ENCODE measurements around the gene MRPS7.

The MRPS7 gene

DNA sequence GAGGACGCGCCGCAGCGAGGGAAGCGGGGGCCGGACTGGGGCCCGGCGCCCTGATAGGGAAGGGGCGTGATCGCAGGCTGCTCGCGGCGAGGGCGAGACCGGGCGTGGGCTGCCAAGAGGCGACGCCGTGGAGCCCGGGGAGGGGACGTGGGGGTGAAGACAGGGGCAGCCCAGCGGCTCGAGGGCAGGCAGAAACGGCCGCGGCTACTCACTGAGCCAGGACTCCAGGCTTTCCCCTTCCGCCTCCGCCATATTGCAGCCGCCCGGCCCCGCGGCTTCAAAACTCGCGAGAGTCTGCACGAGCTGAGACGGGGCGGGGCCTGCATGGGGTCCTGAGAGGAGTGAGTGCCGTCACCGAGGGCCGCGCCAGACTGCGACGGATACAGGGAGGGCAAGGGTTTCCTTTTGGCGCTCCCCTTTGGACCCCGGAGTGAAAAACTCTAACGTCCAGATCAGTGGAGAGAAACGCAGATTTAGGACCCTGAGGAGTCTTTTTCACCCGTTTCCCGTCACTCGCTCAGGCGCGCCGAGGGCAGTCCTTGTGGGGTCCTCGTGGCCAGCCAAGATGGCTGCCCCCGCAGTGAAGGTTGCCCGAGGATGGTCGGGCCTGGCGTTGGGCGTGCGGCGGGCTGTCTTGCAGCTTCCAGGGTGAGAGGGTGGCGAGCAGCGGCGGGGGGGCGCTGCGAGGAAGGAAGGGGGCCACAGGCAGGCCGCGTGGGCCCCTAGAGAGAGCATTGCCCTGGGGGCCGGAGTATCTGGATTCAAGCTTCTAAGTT lies at the start of gene MRPS7, which contains the start of gene GGA3:
MRPS7 (plus strand) TSS at position 544 of the 776 bp plus-strand sequence; CDS start at position 566, 22 bp downstream.
GGA3 (minus strand) TSS at position 271 of the 776 bp plus-strand sequence; CDS start at position 252, 19 bp downstream.
- Mint-ChIP-seq H3K4me1 (ENCODE audit: low read depth) (peaks cover 75% of the 10 kb centered on the region), H3K9me3 (no peaks in the 10 kb centered on the region), H3K36me3 (ENCODE audit: low read depth) (peaks cover 79% of the 10 kb centered on the region), H3K27ac (peak within 1 kb of the TSS; percentile 98), H3K27me3 (no peaks in the 10 kb centered on the region), H3K4me3 (peak within 1 kb of the TSS; percentile 86)
- intact Hi-C loops (cut with micrococcal nuclease), result no loop called here

DNA sequence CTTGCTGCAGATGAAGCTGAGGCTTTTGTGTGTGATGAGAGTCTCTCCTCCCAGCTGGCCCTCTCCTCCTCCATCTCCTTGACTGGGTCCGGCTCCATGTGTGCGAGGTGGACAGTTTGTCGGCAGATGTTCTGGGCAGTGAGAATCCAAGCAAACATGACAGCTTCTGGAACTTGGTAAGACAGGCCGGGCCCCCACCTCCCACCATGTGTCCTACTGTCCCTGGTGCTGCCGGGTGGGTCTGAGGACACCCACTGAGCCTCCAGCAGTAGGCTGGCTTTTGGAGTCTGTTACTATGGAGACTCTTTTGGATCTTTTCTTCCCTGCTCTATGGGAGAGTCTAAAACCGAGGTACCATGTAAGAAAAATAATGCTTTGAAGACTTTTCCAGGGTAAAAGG lies 43.5 kb upstream of the MRPS7 start:
- Mint-ChIP-seq H3K36me3 (ENCODE audit: low read depth) (peaks cover 100% of the 10 kb centered on the region), H3K27me3 (no peaks in the 10 kb centered on the region), H3K4me3 (no peak overlapping the region), H3K27ac (no peak overlapping the region), H3K4me1 (ENCODE audit: low read depth) (peaks cover 5% of the 10 kb centered on the region), H3K9me3 (no peaks in the 10 kb centered on the region)
- intact Hi-C loops (cut with micrococcal nuclease), result no loop called here

DNA sequence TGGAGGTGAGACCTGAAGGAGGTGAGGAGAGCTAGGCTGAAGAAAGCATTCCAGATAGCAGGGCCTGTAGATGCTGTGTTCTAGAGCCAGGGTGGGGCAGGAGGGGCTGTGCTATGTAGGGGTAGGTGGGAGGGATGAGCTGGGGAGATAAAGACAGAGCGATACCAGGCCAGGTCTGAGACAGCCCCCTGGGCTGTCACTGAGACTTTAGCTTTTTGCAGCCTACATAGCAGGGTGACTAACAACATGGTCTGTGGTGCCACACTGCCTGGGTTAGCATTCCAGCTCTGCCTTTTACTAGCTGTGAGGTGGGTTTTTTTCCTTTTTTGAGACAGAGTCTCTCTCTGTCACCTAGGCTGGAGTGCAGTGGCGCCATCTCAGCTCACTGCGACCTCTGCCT lies 41.9 kb upstream of the MRPS7 start:
- Mint-ChIP-seq H3K9me3 (no peaks in the 10 kb centered on the region), H3K27me3 (no peaks in the 10 kb centered on the region), H3K4me1 (ENCODE audit: low read depth) (peaks cover 13% of the 10 kb centered on the region), H3K27ac (no peak overlapping the region), H3K4me3 (no peak overlapping the region), H3K36me3 (ENCODE audit: low read depth) (peaks cover 100% of the 10 kb centered on the region)
- intact Hi-C loops (cut with micrococcal nuclease), result no loop called here

DNA sequence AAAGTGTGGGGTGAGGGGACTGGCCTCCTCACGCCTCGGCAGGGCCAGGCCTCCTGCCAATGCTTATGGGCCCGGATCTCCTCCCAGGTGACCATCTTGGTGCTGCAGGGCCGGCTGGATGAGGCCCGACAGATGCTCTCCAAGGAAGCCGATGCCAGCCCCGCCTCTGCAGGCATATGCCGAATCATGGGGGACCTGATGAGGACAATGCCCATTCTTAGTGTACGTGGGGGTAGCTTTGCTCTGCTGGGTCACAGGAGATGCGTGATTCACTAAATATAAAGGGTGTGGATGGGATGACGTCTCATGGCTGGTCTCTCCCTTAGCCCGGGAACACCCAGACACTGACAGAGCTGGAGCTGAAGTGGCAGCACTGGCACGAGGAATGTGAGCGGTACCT lies 36.7 kb upstream of the MRPS7 start:
- Mint-ChIP-seq H3K27me3 (no peaks in the 10 kb centered on the region), H3K4me1 (ENCODE audit: low read depth) (peaks cover 55% of the 10 kb centered on the region), H3K27ac (peak overlapping the region; percentile 62), H3K36me3 (ENCODE audit: low read depth) (peaks cover 85% of the 10 kb centered on the region), H3K9me3 (no peaks in the 10 kb centered on the region), H3K4me3 (no peak overlapping the region)
- intact Hi-C loops (cut with micrococcal nuclease), result no loop called here

DNA sequence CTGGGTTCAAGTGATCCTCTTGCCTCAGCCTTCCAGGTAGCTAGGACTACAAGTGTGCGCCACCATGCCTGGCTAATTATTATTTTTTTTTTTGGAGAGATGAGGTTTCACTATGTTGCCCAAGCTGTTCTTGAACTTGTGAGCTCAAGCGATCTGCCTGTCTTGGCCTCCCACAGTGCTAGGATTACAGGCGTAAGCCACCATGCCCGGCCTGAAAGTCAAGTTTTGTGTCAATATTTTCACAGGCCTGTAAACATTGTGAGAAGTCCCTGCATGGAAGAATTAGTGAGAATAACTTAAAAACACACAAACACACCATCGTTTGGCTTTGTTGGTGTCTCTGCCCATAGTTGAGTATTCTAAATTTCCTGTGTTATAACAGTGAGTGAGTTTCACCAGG lies 34.0 kb upstream of the MRPS7 start:
- Mint-ChIP-seq H3K27me3 (no peaks in the 10 kb centered on the region), H3K4me1 (ENCODE audit: low read depth) (peaks cover 70% of the 10 kb centered on the region), H3K36me3 (ENCODE audit: low read depth) (peaks cover 85% of the 10 kb centered on the region), H3K4me3 (peak overlapping the region; percentile 28), H3K27ac (peak overlapping the region; percentile 88), H3K9me3 (no peaks in the 10 kb centered on the region)
- intact Hi-C loops (cut with micrococcal nuclease), result no loop called here

DNA sequence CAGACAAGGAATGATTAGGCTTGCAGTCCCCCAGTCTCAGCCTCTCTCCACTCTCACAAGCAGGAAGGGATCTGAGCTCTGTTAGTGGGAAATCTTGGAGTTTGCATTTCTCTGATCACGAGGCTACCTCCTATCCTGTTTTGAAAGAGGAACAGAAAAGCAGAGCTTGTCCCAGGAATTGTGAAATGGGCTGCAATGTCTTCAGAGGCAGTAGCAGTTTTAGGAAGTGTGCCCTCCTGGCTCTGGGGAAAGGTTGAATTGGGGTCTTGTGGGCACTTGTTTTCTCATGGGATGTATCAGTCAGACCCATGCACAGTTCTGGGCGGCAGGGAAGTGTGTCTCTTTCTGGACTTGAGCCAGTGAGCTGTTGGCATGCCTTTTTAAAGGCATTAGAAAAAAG lies 33.4 kb upstream of the MRPS7 start:
- H3K27ac Mint-ChIP-seq, result peak overlapping the region; percentile 88
- intact Hi-C loops (cut with micrococcal nuclease), result no loop called here
- H3K4me3 Mint-ChIP-seq, result peak overlapping the region; percentile 28
- no peaks in the 10 kb centered on the region for H3K9me3 Mint-ChIP-seq
- no peaks in the 10 kb centered on the region for H3K27me3 Mint-ChIP-seq
- H3K4me1 Mint-ChIP-seq (ENCODE audit: low read depth), result peaks cover 70% of the 10 kb centered on the region
- H3K36me3 Mint-ChIP-seq (ENCODE audit: low read depth), result peaks cover 85% of the 10 kb centered on the region

DNA sequence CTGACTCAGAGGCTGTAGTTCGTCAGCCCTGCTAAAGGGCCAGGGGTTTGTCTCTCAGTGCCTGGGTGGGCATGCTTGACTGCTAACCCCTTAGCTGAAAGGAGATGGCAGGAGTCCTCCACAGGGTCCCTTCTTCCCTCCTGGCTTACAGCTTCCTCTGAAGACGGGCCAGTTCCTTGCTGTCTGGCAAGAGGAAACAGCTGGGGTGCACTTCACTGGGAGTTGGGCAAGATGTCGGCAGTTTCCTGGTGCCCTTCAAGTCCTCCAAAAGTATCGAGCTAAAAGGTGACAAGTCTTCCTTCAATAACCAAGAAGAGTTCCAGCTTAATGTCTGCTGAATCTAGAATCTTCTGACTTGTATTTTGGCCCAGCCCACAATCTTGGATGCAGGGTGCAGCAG lies 32.8 kb upstream of the MRPS7 start:
- peaks cover 70% of the 10 kb centered on the region for H3K4me1 Mint-ChIP-seq (ENCODE audit: low read depth)
- H3K9me3 Mint-ChIP-seq, result no peaks in the 10 kb centered on the region
- no peaks in the 10 kb centered on the region for H3K27me3 Mint-ChIP-seq
- intact Hi-C loops (cut with micrococcal nuclease), result no loop called here
- peaks cover 85% of the 10 kb centered on the region for H3K36me3 Mint-ChIP-seq (ENCODE audit: low read depth)
- H3K27ac Mint-ChIP-seq, result peak overlapping the region; percentile 88
- no peak overlapping the region for H3K4me3 Mint-ChIP-seq

DNA sequence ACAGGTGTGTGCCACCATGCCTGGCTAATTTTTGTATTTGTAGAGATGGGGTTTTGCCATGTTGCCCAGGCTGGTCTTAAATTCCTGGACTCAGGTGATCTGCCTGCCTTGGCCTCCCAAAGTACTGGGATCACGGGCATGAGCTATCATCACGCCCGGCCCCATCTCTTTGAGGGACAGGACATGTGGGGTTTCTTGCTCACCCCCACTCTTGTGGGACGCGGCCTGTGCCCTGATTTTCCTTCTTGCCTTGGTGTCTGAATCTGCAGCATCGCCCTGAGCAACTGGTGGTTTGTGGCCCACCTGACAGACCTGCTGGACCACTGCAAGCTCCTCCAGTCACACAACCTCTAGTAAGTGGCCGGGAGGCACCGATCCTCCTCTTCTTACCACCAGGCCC lies 30.6 kb upstream of the MRPS7 start:
- Mint-ChIP-seq H3K27me3 (no peaks in the 10 kb centered on the region), H3K27ac (peak overlapping the region; percentile 26), H3K36me3 (ENCODE audit: low read depth) (peaks cover 85% of the 10 kb centered on the region), H3K4me1 (ENCODE audit: low read depth) (peaks cover 49% of the 10 kb centered on the region), H3K4me3 (no peak overlapping the region), H3K9me3 (no peaks in the 10 kb centered on the region)
- intact Hi-C loops (cut with micrococcal nuclease), result no loop called here

DNA sequence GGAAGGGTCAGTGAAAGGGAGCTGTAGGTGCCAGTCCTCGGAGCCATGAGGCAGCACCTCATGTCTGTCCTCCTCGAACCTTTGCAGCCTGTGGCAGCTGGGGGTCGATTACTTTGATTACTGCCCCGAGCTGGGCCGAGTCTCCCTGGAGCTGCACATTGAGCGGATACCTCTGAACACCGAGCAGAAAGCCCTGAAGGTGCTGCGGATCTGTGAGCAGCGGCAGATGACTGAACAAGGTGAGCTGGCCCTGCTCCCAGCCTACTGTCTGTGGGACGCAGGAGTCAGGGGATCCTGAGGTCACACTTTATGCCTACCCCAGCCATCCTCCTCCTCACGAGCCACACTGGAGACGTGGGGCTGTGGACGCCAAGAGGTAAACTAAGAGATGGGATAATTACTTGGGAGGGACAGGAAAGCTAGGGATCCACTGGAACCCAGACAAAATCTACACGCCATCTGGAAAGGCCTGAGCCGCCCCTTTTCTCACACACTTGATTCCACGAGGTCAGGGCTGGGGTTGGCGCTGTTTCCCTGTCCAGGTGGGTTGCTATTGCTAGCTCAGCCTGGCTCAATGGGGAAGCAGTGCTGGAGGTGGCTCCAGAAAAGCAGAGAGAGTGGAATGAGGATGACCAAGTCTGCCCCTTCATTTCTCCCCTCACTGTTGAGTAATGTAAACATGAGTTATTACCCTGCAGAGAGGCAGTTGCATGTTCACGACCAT lies 29.8 kb upstream of the MRPS7 start:
- Mint-ChIP-seq H3K36me3 (ENCODE audit: low read depth) (peaks cover 85% of the 10 kb centered on the region), H3K4me3 (no peak overlapping the region), H3K27me3 (no peaks in the 10 kb centered on the region), H3K4me1 (ENCODE audit: low read depth) (peaks cover 45% of the 10 kb centered on the region), H3K9me3 (no peaks in the 10 kb centered on the region), H3K27ac (peak overlapping the region; percentile 26)
- intact Hi-C loops (cut with micrococcal nuclease), result no loop called here

DNA sequence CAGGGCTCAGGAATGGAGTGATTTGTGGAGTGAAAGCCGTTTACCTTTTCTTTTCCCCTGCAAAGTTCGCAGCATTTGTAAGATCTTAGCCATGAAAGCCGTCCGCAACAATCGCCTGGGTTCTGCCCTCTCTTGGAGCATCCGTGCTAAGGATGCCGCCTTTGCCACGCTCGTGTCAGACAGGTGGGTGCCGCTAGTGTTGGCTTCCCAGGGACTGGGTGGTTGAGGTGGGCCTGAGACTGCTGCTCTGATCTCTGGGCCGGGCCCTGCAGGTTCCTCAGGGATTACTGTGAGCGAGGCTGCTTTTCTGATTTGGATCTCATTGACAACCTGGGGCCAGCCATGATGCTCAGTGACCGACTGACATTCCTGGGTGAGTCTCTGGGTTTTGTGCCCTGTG lies 28.9 kb upstream of the MRPS7 start:
- peaks cover 37% of the 10 kb centered on the region for H3K4me1 Mint-ChIP-seq (ENCODE audit: low read depth)
- H3K36me3 Mint-ChIP-seq (ENCODE audit: low read depth), result peaks cover 88% of the 10 kb centered on the region
- no peaks in the 10 kb centered on the region for H3K27me3 Mint-ChIP-seq
- no peak overlapping the region for H3K27ac Mint-ChIP-seq
- H3K4me3 Mint-ChIP-seq, result no peak overlapping the region
- intact Hi-C loops (cut with micrococcal nuclease), result no loop called here
- H3K9me3 Mint-ChIP-seq, result no peaks in the 10 kb centered on the region

DNA sequence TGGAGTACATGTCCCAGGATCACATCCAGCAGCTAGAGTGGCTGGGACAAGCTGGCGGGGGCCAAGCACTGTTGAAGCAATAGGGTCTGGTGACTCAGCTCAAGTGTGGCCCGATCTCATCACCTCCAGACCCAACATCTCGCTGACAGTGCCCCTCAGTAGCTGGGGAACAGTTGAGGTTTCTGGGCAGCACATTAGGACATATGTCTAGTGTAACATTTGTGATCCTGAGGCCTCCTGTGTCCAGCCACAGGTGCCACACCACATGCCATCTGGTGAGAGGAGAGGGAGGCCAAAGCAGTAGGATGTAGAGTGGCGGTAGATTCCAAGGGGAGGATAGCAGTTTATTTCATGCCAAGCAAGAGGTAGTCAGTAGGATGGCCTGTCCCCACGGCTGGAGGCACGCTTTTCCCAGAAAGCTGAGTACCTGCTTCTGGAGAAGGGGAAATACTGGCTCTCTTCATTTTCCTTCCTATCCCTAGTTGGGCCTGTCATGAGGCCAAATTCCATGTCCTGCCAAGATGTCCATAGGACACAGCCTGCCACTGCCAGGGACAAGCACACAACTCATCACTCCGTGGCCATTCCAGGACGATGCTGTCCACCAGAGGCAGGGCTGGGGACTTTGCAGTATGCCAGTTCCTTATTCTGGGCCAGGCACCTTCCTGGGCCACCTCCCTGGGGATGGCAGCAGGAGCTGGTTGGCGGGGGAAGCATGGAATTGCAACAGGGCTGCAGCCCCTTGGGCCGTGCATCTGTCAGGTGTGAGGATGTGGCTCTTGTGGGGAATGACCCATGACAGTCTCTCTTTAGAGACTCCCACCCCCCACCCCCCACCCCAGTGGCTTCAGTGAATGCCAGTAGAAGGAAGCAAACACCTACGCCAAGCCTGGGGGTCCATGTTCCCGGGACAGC lies 24.3 kb upstream of the MRPS7 start:
- H3K4me3 Mint-ChIP-seq, result no peak overlapping the region
- intact Hi-C loops (cut with micrococcal nuclease), result no loop called here
- H3K36me3 Mint-ChIP-seq (ENCODE audit: low read depth), result peaks cover 100% of the 10 kb centered on the region
- H3K9me3 Mint-ChIP-seq, result no peaks in the 10 kb centered on the region
- H3K27me3 Mint-ChIP-seq, result no peaks in the 10 kb centered on the region
- H3K27ac Mint-ChIP-seq, result no peak overlapping the region
- peaks cover 41% of the 10 kb centered on the region for H3K4me1 Mint-ChIP-seq (ENCODE audit: low read depth)

DNA sequence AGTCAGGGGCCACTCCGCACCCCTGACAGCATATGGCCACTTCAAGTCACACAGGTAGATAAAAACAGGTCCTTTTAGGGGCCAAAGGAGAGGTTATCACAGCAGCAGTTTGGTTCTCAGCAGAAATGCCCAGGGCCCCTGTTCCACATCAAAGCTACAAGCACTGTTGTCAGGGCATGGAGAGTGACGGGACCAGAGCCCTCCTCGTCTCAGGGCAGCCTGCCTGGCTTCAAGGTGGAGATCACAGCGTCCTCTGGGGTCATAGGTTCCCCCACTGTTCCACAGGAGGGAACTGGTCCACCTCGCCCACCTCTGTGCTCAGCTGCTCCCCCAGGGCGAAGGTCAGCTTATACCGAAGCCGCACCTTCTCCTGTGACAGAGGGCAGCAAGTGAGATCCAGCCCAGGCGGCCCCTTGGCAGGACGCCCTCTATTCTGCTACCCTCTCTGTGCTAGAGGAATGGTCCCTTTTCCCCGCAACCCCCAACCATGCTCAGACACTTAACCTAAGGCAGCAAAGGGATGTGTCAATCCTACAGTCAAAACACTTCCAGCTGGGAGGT lies 23.6 kb upstream of the MRPS7 start:
- Mint-ChIP-seq H3K27me3 (no peaks in the 10 kb centered on the region), H3K27ac (peak overlapping the region; percentile 44), H3K4me3 (no peak overlapping the region), H3K9me3 (no peaks in the 10 kb centered on the region), H3K4me1 (ENCODE audit: low read depth) (peaks cover 49% of the 10 kb centered on the region), H3K36me3 (ENCODE audit: low read depth) (peaks cover 100% of the 10 kb centered on the region)
- intact Hi-C loops (cut with micrococcal nuclease), result no loop called here

DNA sequence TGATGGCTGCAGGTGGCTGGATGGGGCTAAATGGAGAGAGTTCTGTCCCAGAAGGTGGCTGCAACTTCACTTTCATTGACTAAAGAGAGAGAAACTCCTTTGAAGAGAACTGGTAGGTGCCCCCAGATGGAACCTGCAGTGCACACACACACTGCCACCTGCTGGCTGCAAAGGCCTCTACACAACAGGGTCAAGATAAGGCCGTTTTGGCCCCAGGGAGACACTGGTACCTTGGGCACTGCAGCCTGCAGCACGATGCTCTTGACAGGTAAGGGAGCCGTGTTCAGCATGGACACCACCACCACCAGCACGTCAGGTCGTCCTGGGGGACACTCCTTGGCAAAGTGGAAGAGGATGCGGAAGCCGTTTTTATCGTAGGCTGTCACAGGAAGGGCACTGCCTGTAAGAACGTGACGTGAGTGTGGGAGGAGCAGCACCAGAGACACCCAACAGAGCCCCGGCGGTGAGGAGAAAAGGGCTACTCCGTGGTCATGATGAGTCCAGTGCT lies 22.9 kb upstream of the MRPS7 start:
- H3K4me1 Mint-ChIP-seq (ENCODE audit: low read depth), result peaks cover 55% of the 10 kb centered on the region
- intact Hi-C loops (cut with micrococcal nuclease), result no loop called here
- no peaks in the 10 kb centered on the region for H3K27me3 Mint-ChIP-seq
- no peak overlapping the region for H3K4me3 Mint-ChIP-seq
- no peaks in the 10 kb centered on the region for H3K9me3 Mint-ChIP-seq
- H3K27ac Mint-ChIP-seq, result peak overlapping the region; percentile 44
- H3K36me3 Mint-ChIP-seq (ENCODE audit: low read depth), result peaks cover 100% of the 10 kb centered on the region
